Hepatocyte (in vitro differentiated cells): ENCODE results near the gene HORMAD2. TPM values are rescaled to one million over a fixed set of nuclear protein-coding genes. Genes with fewer than 3 reads are reported as not detected.

Source experiments
- DNase-seq: peaks from one replicate; pipeline ENCODE4 v3.0.0-alpha.2; 2016; ENCODE audit warnings: low spot score
- H2AFZ ChIP-seq: fragments of 200-600 bp; sonication (generic); 2 replicates; pipeline ENCODE4 v1.6.0; 2016; ENCODE audit warnings: antibody characterized with exemption, mild to moderate bottlenecking
- H3K27ac ChIP-seq: fragments of 200-600 bp; sonication (generic); 2 replicates; pipeline ENCODE4 v1.5.1; 2016; ENCODE audit warnings: mild to moderate bottlenecking
- H3K27me3 ChIP-seq: fragments of 200-600 bp; sonication (generic); 2 replicates; pipeline ENCODE4 v1.6.1; 2016
- H3K36me3 ChIP-seq: fragments of 200-600 bp; sonication (generic); replicated peaks from 2 replicates; pipeline ENCODE4 v1.5.1; 2016; ENCODE audit warnings: low read depth; ENCODE audit not compliant: insufficient read depth
- H3K4me1 ChIP-seq: fragments of 200-600 bp; sonication (generic); 2 replicates; pipeline ENCODE4 v1.5.1; 2016; ENCODE audit warnings: mild to moderate bottlenecking, moderate library complexity; ENCODE audit not compliant: insufficient read depth
- H3K4me2 ChIP-seq: fragments of 200-600 bp; sonication (generic); 2 replicates; pipeline ENCODE4 v1.6.0; 2016
- H3K4me3 ChIP-seq: fragments of 200-600 bp; sonication (generic); 2 replicates; pipeline ENCODE4 v1.5.1; 2016; ENCODE audit warnings: mild to moderate bottlenecking
- H3K79me2 ChIP-seq: fragments of 200-600 bp; sonication (generic); 2 replicates; pipeline ENCODE4 v1.6.0; 2017; ENCODE audit warnings: mild to moderate bottlenecking
- H3K9me2 ChIP-seq: fragments of 200-600 bp; sonication (generic); replicated peaks from 2 replicates; pipeline ENCODE4 v1.6.0; 2017; ENCODE audit warnings: mild to moderate bottlenecking; ENCODE audit not compliant: insufficient read depth
- H3K9me3 ChIP-seq: fragments of 200-600 bp; sonication (generic); 2 replicates; pipeline ENCODE4 v1.5.1; 2016; ENCODE audit warnings: low read depth, mild to moderate bottlenecking
- H4K20me1 ChIP-seq: fragments of 200-600 bp; sonication (generic); 2 replicates; pipeline ENCODE4 v1.6.0; 2016; ENCODE audit warnings: mild to moderate bottlenecking; ENCODE audit not compliant: insufficient read depth, poor library complexity, severe bottlenecking
- EZH2 ChIP-seq: fragments of 200-600 bp; sonication (generic); IDR thresholded peaks from 2 replicates; pipeline ENCODE4 v1.6.1; 2016; ENCODE audit warnings: antibody characterized with exemption, mild to moderate bottlenecking, borderline replicate concordance
- EZH2phosphoT487 ChIP-seq: fragments of 200-600 bp; sonication (generic); IDR thresholded peaks from one replicate; pipeline ENCODE4 v1.6.1; 2018; ENCODE audit warnings: antibody characterized with exemption, mild to moderate bottlenecking, low read depth, moderate library complexity; ENCODE audit not compliant: unreplicated experiment, severe bottlenecking
- whole genome bisulfite sequencing: methylation state at CpG from one replicate; pipeline ENCODE4 v1.1.6; 2016; ENCODE audit warnings: low lambda C conversion rate; ENCODE audit errors: missing lambda C conversion rate; 5-methylcytosine and 5-hydroxymethylcytosine counted together
- polyA plus RNA-seq: library from polyadenylated mRNA; unstranded; fragments of >200 nt; fragmentation: Nextera tagmentation; extraction: Ambion mirVana; gene quantifications from 2 replicates; pipeline ENCODE4 v1.2.1, GENCODE V29; 2016
- total RNA-seq: library from RNA; depleted of rRNA; stranded (reverse); fragments of >200 nt; gene quantifications from 2 replicates; pipeline ENCODE4 v1.2.3, GENCODE V29; 2014
- TF ChIP-seq, protein P1 (sequence below): fragments of 200-600 bp; sonication (generic); IDR thresholded peaks from 2 replicates; pipeline ENCODE4 v1.5.1; 2016; ENCODE audit warnings: antibody characterized with exemption, mild to moderate bottlenecking; ENCODE audit not compliant: poor library complexity

HORMAD2 gene
- total and polyA plus RNA-seq, 2 experiments from 2014 or later = not detected

DNA sequence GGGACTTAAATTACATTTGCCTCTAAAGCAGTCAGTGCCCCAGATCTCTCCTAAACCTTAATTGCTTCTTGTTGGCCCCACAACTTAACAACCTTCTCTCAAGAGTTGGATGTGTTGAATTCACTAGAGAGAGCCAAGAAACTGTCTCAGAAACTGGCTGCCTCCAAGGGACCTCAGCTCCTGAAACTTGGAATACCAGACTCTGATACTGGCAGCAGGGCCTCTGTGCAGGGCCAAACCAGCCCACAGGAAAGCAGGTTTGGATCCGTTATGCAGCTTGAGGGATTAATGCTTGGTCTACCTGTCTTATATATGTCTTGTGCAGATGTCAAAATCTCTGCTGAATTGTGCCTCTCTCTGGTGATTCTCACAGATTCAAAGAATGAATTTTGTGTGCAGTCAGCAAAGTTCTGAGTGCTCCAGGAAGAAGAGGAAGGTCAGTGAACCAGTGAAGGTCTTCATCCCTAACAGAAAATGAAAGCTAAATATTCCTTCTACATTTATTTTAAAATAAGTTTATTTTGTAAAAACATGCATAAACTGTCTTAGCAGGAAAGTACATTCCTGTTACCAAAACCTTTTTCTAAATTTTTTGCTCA is 95.5 kb downstream of the HORMAD2 start:
- no peak for DNase-seq
- H3K36me3 ChIP-seq = no peaks in the 10 kb centered on the region
- H3K27ac ChIP-seq = peak overlapping the region; percentile 18
- no peak overlapping the region for H2AFZ ChIP-seq
- no peaks in the 10 kb centered on the region for H3K79me2 ChIP-seq
- H3K9me2 ChIP-seq = no peaks in the 10 kb centered on the region
- peaks cover 6% of the 10 kb centered on the region for H3K4me1 ChIP-seq
- H4K20me1 ChIP-seq = no peaks in the 10 kb centered on the region
- H3K9me3 ChIP-seq = no peaks in the 10 kb centered on the region
- TF ChIP-seq, protein P1, sequence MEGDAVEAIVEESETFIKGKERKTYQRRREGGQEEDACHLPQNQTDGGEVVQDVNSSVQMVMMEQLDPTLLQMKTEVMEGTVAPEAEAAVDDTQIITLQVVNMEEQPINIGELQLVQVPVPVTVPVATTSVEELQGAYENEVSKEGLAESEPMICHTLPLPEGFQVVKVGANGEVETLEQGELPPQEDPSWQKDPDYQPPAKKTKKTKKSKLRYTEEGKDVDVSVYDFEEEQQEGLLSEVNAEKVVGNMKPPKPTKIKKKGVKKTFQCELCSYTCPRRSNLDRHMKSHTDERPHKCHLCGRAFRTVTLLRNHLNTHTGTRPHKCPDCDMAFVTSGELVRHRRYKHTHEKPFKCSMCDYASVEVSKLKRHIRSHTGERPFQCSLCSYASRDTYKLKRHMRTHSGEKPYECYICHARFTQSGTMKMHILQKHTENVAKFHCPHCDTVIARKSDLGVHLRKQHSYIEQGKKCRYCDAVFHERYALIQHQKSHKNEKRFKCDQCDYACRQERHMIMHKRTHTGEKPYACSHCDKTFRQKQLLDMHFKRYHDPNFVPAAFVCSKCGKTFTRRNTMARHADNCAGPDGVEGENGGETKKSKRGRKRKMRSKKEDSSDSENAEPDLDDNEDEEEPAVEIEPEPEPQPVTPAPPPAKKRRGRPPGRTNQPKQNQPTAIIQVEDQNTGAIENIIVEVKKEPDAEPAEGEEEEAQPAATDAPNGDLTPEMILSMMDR = no peak
- TF ChIP-seq EZH2 (no peak), EZH2phosphoT487 (no peak)
- 63% methylated on average over 1 of the region's 1 CpG for WGBS
- no peak overlapping the region for H3K4me2 ChIP-seq
- no peak overlapping the region for H3K4me3 ChIP-seq
- no peaks in the 10 kb centered on the region for H3K27me3 ChIP-seq

GRCh38 chr22:30176431-30176830 is 96.2 kb downstream of the HORMAD2 start:
- Histone ChIP-seq H3K9me3 (no peaks in the 10 kb centered on the region), H2AFZ (no peak overlapping the region), H3K36me3 (no peaks in the 10 kb centered on the region), H3K27ac (no peak overlapping the region), H3K4me3 (no peak overlapping the region), H3K9me2 (no peaks in the 10 kb centered on the region), H3K27me3 (no peaks in the 10 kb centered on the region), H3K79me2 (no peaks in the 10 kb centered on the region), H3K4me2 (no peak overlapping the region), H3K4me1 (peaks cover 6% of the 10 kb centered on the region), H4K20me1 (no peaks in the 10 kb centered on the region)
- WGBS = 70% methylated on average over 3 of the region's 3 CpGs
- no peak for TF ChIP-seq EZH2phosphoT487
- TF ChIP-seq, protein P1 = no peak
- no peak for TF ChIP-seq EZH2
- DNase-seq = no peak

- Histone ChIP-seq H3K9me2 (no peaks in the 10 kb centered on the region), H3K27ac (no peak overlapping the region), H3K4me1 (peaks cover 20% of the 10 kb centered on the region), H3K27me3 (no peaks in the 10 kb centered on the region), H3K9me3 (no peaks in the 10 kb centered on the region), H4K20me1 (no peaks in the 10 kb centered on the region), H3K36me3 (no peaks in the 10 kb centered on the region), H3K79me2 (no peaks in the 10 kb centered on the region), H2AFZ (no peak overlapping the region), H3K4me2 (no peak overlapping the region), H3K4me3 (no peak overlapping the region)
- TF ChIP-seq, protein P1 = no peak
- TF ChIP-seq EZH2phosphoT487 = no peak
- TF ChIP-seq EZH2 = no peak
- WGBS = 90% methylated on average over 3 of the region's 3 CpGs
- no peak for DNase-seq
Measured at GRCh38 chr22:30178181-30179126, 98.2 kb downstream of the HORMAD2 start.
